ENCODE measurements around the gene TESPA1. TPM values are rescaled to one million over a fixed set of nuclear protein-coding genes. Genes with fewer than 3 reads are reported as not detected.

The TESPA1 gene
- polyA plus RNA-seq, 1 of the 3 experiments (the other 2 are of a cell fraction), result not detected

DNA sequence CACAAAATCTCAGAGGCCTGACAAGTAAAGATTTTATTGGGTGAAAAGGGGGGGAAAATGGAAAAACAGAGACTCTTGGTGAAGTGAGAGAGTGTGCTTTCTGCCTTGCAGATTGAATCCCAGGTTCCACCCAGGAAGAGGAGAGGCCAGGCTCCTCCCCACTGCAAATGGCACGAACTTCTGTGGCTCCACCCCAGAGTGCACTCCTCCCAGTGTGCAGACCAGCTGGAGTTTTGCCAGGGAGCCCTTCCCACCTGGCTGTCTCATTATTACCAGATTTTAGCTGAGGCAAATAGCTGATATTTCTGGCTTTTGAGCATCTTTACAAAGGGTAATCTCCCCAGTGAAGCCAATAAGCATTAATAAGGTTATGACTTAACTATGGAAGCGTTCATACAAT is 51.9 kb downstream of the TESPA1 start:
- no peak overlapping the region for H3K4me2 ChIP-seq
- no peak overlapping the region for H2AFZ ChIP-seq (ENCODE audit: low read depth)
- no peaks in the 10 kb centered on the region for H3K4me1 ChIP-seq (ENCODE audit: control insufficient read depth in 1 of 2, insufficient read depth in 2 of 2, low read depth in 1 of 2, low read length in 1 of 2)
- no peaks in the 10 kb centered on the region for H3K79me2 ChIP-seq (ENCODE audit: insufficient read depth)
- WGBS (ENCODE audit: low lambda C conversion rate), result 18% methylated on average over 2 of the region's 2 CpGs
- no peak overlapping the region for H3K27ac ChIP-seq (ENCODE audit: low read depth in 2 of 2, low read length in 1 of 2)
- no peaks in the 10 kb centered on the region for H3K9me3 ChIP-seq
- no peaks in the 10 kb centered on the region for H3K36me3 ChIP-seq (replicated peaks in 1 of 2; ENCODE audit: control insufficient read depth in 1 of 2, insufficient read depth in 2 of 2, low read length in 1 of 2)
- POLR2A ChIA-PET, result no interaction called here
- no peak for DNase-seq
- H3K9me2 ChIP-seq, result no peaks in the 10 kb centered on the region
- H3K9ac ChIP-seq, result no peak overlapping the region
- H3K27me3 ChIP-seq (ENCODE audit: insufficient read depth), result peaks cover 2% of the 10 kb centered on the region; the same call in 1 of the 2 replicates
- TF ChIP-seq RXRA (IDR thresholded peaks at IDR 0.05; ENCODE audit: borderline replicate concordance, low read depth) (no peak), ELF1 (IDR thresholded peaks at IDR 0.05) (no peak), JUND (IDR thresholded peaks at IDR 0.05) (no peak), NFIC (IDR thresholded peaks at IDR 0.05; ENCODE audit: borderline replicate concordance) (no peak), MEF2A (IDR thresholded peaks at IDR 0.05; ENCODE audit: borderline replicate concordance, low read depth) (no peak), EZH2phosphoT487 (IDR thresholded peaks at IDR 0.05; ENCODE audit: borderline replicate concordance, low read depth) (no peak), TEAD4 (IDR thresholded peaks at IDR 0.05; ENCODE audit: borderline replicate concordance, insufficient read depth) (no peak)
- TF ChIP-seq, protein P1, sequence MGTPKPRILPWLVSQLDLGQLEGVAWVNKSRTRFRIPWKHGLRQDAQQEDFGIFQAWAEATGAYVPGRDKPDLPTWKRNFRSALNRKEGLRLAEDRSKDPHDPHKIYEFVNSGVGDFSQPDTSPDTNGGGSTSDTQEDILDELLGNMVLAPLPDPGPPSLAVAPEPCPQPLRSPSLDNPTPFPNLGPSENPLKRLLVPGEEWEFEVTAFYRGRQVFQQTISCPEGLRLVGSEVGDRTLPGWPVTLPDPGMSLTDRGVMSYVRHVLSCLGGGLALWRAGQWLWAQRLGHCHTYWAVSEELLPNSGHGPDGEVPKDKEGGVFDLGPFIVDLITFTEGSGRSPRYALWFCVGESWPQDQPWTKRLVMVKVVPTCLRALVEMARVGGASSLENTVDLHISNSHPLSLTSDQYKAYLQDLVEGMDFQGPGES (IDR thresholded peaks at IDR 0.05; ENCODE audit: low read depth, low read length), result no peak
- TF ChIP-seq, protein P2, sequence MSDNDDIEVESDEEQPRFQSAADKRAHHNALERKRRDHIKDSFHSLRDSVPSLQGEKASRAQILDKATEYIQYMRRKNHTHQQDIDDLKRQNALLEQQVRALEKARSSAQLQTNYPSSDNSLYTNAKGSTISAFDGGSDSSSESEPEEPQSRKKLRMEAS (IDR thresholded peaks at IDR 0.05; ENCODE audit: low read depth), result no peak
- CTCF ChIA-PET, result no interaction called here
- no peaks in the 10 kb centered on the region for H4K20me1 ChIP-seq (ENCODE audit: insufficient read depth)
- H3F3A ChIP-seq (replicated peaks; ENCODE audit: insufficient read depth), result peaks cover 8% of the 10 kb centered on the region
- no peak overlapping the region for H3K4me3 ChIP-seq (ENCODE audit: low read depth in 2 of 2, low read length in 1 of 2)

DNA sequence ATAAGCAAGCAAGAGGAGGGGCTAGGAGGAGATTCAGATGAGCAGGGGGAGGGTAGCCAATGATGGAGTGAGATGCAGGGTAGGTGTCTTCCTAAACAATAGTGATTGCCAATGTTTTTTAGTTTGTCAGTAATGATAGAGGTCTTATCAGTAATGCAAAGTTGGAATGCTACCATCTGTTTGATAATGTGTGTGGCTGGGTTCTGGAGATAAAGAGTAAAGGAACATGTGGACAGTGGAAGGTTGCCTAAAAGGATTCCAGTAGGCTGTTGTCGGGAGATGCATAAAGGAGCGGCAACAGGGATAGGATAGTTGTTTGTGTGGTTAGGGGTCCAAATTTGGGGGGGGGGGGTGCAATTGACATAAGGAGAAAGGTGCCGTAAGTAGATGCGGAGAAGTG is 52.5 kb downstream of the TESPA1 start:
- TF ChIP-seq FOXJ3 (CRISPR knock-in tag; IDR thresholded peaks at IDR 0.05) (no peak), RCOR1 (IDR thresholded peaks at IDR 0.05; ENCODE audit: low read length) (no peak), FOSL2 (IDR thresholded peaks at IDR 0.05; ENCODE audit: borderline replicate concordance, low read depth) (no peak), JUND (IDR thresholded peaks at IDR 0.05) (no peak), SMC3 (IDR thresholded peaks at IDR 0.05; ENCODE audit: low read depth, low read length) (no peak), RXRA (IDR thresholded peaks at IDR 0.05; ENCODE audit: borderline replicate concordance, low read depth) (no peak), TAF1 (IDR thresholded peaks at IDR 0.05; ENCODE audit: borderline replicate concordance, low read depth, low read length) (no peak), CHD2 (IDR thresholded peaks at IDR 0.05; ENCODE audit: low read length, partially characterized antibody) (no peak), TCF12 (IDR thresholded peaks at IDR 0.05) (no peak), EP300 (IDR thresholded peaks at IDR 0.05; ENCODE audit: borderline replicate concordance in 1 of 2, low read depth in 1 of 2, low read length in 1 of 2) (no peak)
- TF ChIP-seq, protein P3, sequence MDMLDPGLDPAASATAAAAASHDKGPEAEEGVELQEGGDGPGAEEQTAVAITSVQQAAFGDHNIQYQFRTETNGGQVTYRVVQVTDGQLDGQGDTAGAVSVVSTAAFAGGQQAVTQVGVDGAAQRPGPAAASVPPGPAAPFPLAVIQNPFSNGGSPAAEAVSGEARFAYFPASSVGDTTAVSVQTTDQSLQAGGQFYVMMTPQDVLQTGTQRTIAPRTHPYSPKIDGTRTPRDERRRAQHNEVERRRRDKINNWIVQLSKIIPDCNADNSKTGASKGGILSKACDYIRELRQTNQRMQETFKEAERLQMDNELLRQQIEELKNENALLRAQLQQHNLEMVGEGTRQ (IDR thresholded peaks at IDR 0.05; ENCODE audit: borderline replicate concordance, low read depth, low read length), result no peak
- TF ChIP-seq, protein P4, sequence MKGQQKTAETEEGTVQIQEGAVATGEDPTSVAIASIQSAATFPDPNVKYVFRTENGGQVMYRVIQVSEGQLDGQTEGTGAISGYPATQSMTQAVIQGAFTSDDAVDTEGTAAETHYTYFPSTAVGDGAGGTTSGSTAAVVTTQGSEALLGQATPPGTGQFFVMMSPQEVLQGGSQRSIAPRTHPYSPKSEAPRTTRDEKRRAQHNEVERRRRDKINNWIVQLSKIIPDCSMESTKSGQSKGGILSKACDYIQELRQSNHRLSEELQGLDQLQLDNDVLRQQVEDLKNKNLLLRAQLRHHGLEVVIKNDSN (IDR thresholded peaks at IDR 0.05; ENCODE audit: borderline replicate concordance, low read depth), result no peak
- Histone ChIP-seq H3K27me3 (ENCODE audit: insufficient read depth) (no peaks in the 10 kb centered on the region), H3K4me3 (ENCODE audit: low read depth in 2 of 2, low read length in 1 of 2) (no peak overlapping the region), H3K36me3 (replicated peaks in 1 of 2; ENCODE audit: control insufficient read depth in 1 of 2, insufficient read depth in 2 of 2, low read length in 1 of 2) (no peaks in the 10 kb centered on the region), H3K9ac (no peak overlapping the region), H3K4me2 (no peak overlapping the region), H3K9me2 (no peaks in the 10 kb centered on the region), H3F3A (replicated peaks; ENCODE audit: insufficient read depth) (peaks cover 8% of the 10 kb centered on the region), H3K4me1 (ENCODE audit: control insufficient read depth in 1 of 2, insufficient read depth in 2 of 2, low read depth in 1 of 2, low read length in 1 of 2) (no peaks in the 10 kb centered on the region), H3K79me2 (ENCODE audit: insufficient read depth) (no peaks in the 10 kb centered on the region), H2AFZ (ENCODE audit: low read depth) (no peak overlapping the region), H3K27ac (ENCODE audit: low read depth in 2 of 2, low read length in 1 of 2) (no peak overlapping the region), H4K20me1 (ENCODE audit: insufficient read depth) (no peaks in the 10 kb centered on the region), H3K9me3 (no peaks in the 10 kb centered on the region)
- CTCF ChIA-PET, result no interaction called here
- POLR2A ChIA-PET, result no interaction called here
- 47% methylated on average over 4 of the region's 4 CpGs for WGBS (ENCODE audit: low lambda C conversion rate)
- DNase-seq, result no peak
